Measurements from ENCODE around the gene HOXC9. TPM values are rescaled to one million over a fixed set of nuclear protein-coding genes. Genes with fewer than 3 reads are reported as not detected.

Gene HOXC9
- total and polyA plus RNA-seq, 2 experiments from 2014 or later: not detected

DNA sequence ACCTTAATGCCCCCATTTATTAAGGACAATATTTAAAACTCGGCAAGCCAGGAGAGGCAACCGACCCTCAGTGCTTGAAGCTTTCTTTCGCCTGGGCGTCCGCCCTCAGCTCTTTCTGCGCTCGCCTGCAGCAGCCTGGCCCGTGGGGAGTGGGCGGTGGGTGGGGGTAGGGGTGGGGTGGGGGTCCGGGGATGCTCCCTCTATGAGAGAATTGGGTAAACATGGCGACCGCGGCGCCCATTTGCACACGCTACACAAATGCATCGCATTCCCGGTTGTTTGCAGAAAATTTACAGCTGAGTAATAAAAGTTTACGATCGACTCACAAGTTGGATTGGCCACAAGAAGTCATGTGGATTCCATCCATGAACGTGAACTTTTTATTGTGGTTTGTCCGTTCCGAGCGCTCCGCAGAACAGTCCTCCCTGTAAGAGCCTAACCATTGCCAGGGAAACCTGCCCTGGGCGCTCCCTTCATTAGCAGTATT is 16.6 kb downstream of the HOXC9 start:
- Histone ChIP-seq H3K9me3 (ENCODE audit: low read depth) (no peaks in the 10 kb centered on the region), H3K27ac (no peak overlapping the region), H3K36me3 (no peaks in the 10 kb centered on the region), H3K4me1 (ENCODE audit: low read depth) (peaks cover 19% of the 10 kb centered on the region), H3K27me3 (peaks cover 100% of the 10 kb centered on the region), H3K4me3 (no peak overlapping the region)
- no peak for TF ChIP-seq CTCF (IDR thresholded peaks at IDR 0.05; ENCODE audit: low read depth, low read length)
- no peak for DNase-seq (ENCODE audit: low read depth in 1 of 2, low spot score in 1 of 2)

- no peak for TF ChIP-seq CTCF (IDR thresholded peaks at IDR 0.05; ENCODE audit: low read depth, low read length)
- Histone ChIP-seq H3K27ac (no peak overlapping the region), H3K36me3 (no peaks in the 10 kb centered on the region), H3K4me1 (ENCODE audit: low read depth) (peaks cover 19% of the 10 kb centered on the region), H3K27me3 (peaks cover 100% of the 10 kb centered on the region), H3K4me3 (peak overlapping the region; percentile 24), H3K9me3 (ENCODE audit: low read depth) (no peaks in the 10 kb centered on the region)
- DNase-seq (ENCODE audit: low read depth in 1 of 2, low spot score in 1 of 2): no peak
Measured at GRCh38 chr12:54017027-54017788, 17.2 kb downstream of the HOXC9 start.

DNA sequence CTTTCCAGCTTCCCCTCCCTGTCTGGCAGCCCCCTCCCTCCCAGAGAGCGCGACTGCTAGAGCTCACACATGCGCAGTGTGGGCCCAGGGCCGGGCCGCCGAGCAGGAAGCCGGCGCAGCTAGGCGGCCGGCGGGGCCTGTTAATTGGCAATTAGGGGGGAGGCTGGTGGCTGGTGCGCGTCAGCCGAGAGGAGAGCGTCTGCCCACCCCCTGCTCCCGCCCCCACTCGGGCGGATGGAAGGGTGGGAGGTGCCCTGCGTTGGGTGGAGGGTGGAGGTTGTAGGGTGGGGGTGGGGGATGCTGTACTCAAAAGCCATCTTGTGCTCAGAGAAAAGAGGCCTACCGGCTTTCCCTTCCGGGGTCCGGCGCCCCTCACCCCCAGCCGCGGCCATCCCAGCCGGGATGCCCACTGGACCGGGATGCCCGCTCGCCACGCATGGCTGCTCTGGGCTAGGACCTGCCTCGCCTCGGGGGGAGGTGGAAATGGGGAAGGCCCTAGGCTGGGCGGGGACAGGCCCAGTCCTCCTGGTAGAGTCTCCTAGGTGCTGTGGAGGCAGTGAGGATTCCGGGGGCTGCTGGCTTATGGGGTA is 18.0 kb downstream of the HOXC9 start:
- H3K27me3 ChIP-seq: peaks cover 100% of the 10 kb centered on the region
- no peaks in the 10 kb centered on the region for H3K9me3 ChIP-seq (ENCODE audit: low read depth)
- H3K4me3 ChIP-seq: peak overlapping the region; percentile 24
- peak; percentile 34 to 71 for DNase-seq (ENCODE audit: low read depth in 1 of 2, low spot score in 1 of 2)
- H3K27ac ChIP-seq: no peak overlapping the region
- no peak for TF ChIP-seq CTCF (IDR thresholded peaks at IDR 0.05; ENCODE audit: low read depth, low read length)
- H3K4me1 ChIP-seq (ENCODE audit: low read depth): peaks cover 19% of the 10 kb centered on the region
- no peaks in the 10 kb centered on the region for H3K36me3 ChIP-seq

- no peaks in the 10 kb centered on the region for H3K36me3 ChIP-seq
- H3K4me3 ChIP-seq: peak overlapping the region; percentile 24
- peaks cover 19% of the 10 kb centered on the region for H3K4me1 ChIP-seq (ENCODE audit: low read depth)
- no peak for DNase-seq (ENCODE audit: low read depth in 1 of 2, low spot score in 1 of 2)
- no peak overlapping the region for H3K27ac ChIP-seq
- no peak for TF ChIP-seq CTCF (IDR thresholded peaks at IDR 0.05; ENCODE audit: low read depth, low read length)
- H3K9me3 ChIP-seq (ENCODE audit: low read depth): no peaks in the 10 kb centered on the region
- peaks cover 100% of the 10 kb centered on the region for H3K27me3 ChIP-seq
Measured at GRCh38 chr12:54018468-54018984, 18.6 kb downstream of the HOXC9 start.

DNA sequence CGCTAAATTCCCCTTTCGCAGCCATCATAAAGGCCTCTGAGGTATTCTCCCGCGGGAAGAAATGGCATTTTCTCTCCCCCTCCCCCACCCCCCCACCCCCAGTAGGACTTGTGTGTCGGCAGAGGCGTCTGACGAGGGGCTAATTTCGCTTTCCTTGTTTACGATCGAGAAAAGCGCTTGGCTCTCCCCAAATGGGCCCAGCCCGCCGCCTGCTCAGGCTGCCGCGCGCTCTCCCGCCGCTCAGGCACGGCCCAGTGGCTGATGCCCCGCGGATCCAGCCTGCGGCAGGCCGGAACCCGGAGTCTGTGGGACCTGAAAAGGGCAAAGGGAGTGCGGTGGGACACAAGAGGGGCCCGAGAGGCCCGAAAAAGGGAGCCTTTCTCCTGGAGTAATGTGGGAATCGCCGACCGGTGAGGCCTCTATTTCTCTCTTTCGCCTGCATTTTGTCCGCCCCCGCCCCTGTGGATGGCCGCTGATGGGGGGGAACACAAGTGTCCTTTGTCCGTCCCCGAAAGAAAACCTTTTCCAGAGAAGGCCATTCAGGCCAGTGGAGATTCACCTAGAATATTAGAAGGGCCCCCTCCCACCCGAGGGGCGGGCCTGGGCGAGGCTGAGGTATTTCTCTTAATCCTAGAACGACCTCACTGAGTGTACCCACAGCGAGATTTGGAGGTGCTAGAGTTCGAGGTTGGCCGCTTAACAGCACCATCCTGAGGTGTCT is 19.3 kb downstream of the HOXC9 start:
- Histone ChIP-seq H3K9me3 (ENCODE audit: low read depth) (no peaks in the 10 kb centered on the region), H3K27me3 (peaks cover 100% of the 10 kb centered on the region), H3K27ac (no peak overlapping the region), H3K4me1 (ENCODE audit: low read depth) (peaks cover 19% of the 10 kb centered on the region), H3K36me3 (no peaks in the 10 kb centered on the region), H3K4me3 (no peak overlapping the region)
- DNase-seq (ENCODE audit: low read depth in 1 of 2, low spot score in 1 of 2): no peak
- TF ChIP-seq CTCF (IDR thresholded peaks at IDR 0.05; ENCODE audit: low read depth, low read length): no peak

Data from cardiac muscle cell (in vitro differentiated cells and primary cell).